Activated gamma-delta T cell treated with anti-CD3 and anti-CD28 coated beads, Interleukin-2, amount 50 U/mL, for 16 hours (primary cell): ENCODE measurements around the gene PLEKHA1.

ENCODE experiments used
- DNase-seq: peaks from one replicate; pipeline ENCODE4 v3.0.0-alpha.2; 2020; ENCODE audit warnings: low read depth

Gene PLEKHA1

GRCh38 chr10:122374237-122374858 lies at the start of gene PLEKHA1:
Gene PLEKHA1 (plus strand): TSS chr10:122374708. CDS start chr10:122393201, 18,493 bp downstream.
- DNase-seq: peak; percentile 90

GRCh38 chr10:122325235-122325634 lies 49.3 kb upstream of the PLEKHA1 start:
- no peak for DNase-seq

- DNase-seq: no peak
Observed at GRCh38 chr10:122326385-122326784, 48.1 kb upstream of the PLEKHA1 start.

- no peak for DNase-seq
Observed at GRCh38 chr10:122326806-122327205, 47.7 kb upstream of the PLEKHA1 start.

- no peak for DNase-seq
Observed at GRCh38 chr10:122327237-122328206, 47.0 kb upstream of the PLEKHA1 start.

- DNase-seq: no peak
Observed at GRCh38 chr10:122328676-122329075, 45.8 kb upstream of the PLEKHA1 start.

GRCh38 chr10:122329416-122329815 lies 45.1 kb upstream of the PLEKHA1 start:
- no peak for DNase-seq

GRCh38 chr10:122331100-122331499 lies 43.4 kb upstream of the PLEKHA1 start:
- DNase-seq: no peak

- DNase-seq: no peak
Observed at GRCh38 chr10:122331615-122332446, 42.7 kb upstream of the PLEKHA1 start.

GRCh38 chr10:122333037-122333436 lies 41.5 kb upstream of the PLEKHA1 start:
- no peak for DNase-seq

- no peak for DNase-seq
Observed at GRCh38 chr10:122336332-122336731, 38.2 kb upstream of the PLEKHA1 start.

- no peak for DNase-seq
Observed at GRCh38 chr10:122336961-122337360, 37.5 kb upstream of the PLEKHA1 start.

GRCh38 chr10:122338609-122339441 lies 35.7 kb upstream of the PLEKHA1 start:
- no peak for DNase-seq

GRCh38 chr10:122341141-122341810 lies 33.2 kb upstream of the PLEKHA1 start:
- DNase-seq: no peak

- peak; percentile 39 for DNase-seq
Observed at GRCh38 chr10:122342293-122343134, 32.0 kb upstream of the PLEKHA1 start.

- no peak for DNase-seq
Observed at GRCh38 chr10:122343135-122343800, 31.2 kb upstream of the PLEKHA1 start.

- no peak for DNase-seq
Observed at GRCh38 chr10:122343936-122344335, 30.6 kb upstream of the PLEKHA1 start.

- DNase-seq: no peak
Observed at GRCh38 chr10:122344741-122345258, 29.7 kb upstream of the PLEKHA1 start.

- DNase-seq: no peak
Observed at GRCh38 chr10:122346326-122346950, 28.1 kb upstream of the PLEKHA1 start.
